GM12892 (cell line): ENCODE data around the gene DOCK10.

Source experiments
- POLR2A ChIP-seq: IDR thresholded peaks from 2 replicates; pipeline ENCODE4 v1.6.1; 2011; ENCODE audit warnings: low read depth, low read length, control low read depth
- TAF1 ChIP-seq: IDR thresholded peaks from 2 replicates; pipeline ENCODE4 v1.6.1; 2011; ENCODE audit warnings: low read depth, mild to moderate bottlenecking, control low read depth, low read length, borderline replicate concordance

DNA sequence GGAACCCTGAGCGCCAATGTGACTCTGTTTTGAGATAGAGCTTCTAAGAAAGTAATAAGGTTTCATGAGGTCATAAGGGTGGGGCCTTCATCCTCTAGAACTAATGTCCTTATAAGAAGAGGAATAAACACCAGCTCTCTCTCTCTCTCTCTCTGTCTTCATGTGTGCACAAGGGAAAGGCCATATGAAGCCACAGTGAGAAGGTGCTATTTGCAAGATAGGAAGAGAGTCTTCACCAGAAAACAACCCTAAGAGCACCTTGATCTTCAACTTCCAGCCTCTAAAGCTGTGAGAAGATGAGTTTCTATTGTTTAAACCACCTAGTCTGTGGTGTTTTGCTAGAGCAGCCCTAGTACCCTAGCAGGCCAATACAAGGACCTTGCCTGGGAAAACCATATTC is 55.8 kb downstream of the DOCK10 start:
- no peak for TF ChIP-seq TAF1
- no peak for TF ChIP-seq POLR2A
